Mesenteric fat pad (tissue), 1 donor: ENCODE results near the gene MTFMT. TPM values are rescaled to one million over a fixed set of nuclear protein-coding genes. Genes with fewer than 3 reads are reported as not detected.

Source experiments
- DNase-seq: peaks from one replicate; pipeline ENCODE4 v3.0.0-alpha.2; 2020; ENCODE audit warnings: low spot score
- total RNA-seq: library from RNA; stranded (reverse); fragmentation: NEBNext Ultra II Directional; extraction: Animal tissue kit (Norgen Biotek cat#: 25700); gene quantifications from one replicate; pipeline ENCODE4 v1.2.1, GENCODE V29; 2021
- donor health status: DM: yes; HTN: yes; CAD: no.

Gene MTFMT
- total RNA-seq, 1 donor from 2014 or later = 14.5 TPM

DNA sequence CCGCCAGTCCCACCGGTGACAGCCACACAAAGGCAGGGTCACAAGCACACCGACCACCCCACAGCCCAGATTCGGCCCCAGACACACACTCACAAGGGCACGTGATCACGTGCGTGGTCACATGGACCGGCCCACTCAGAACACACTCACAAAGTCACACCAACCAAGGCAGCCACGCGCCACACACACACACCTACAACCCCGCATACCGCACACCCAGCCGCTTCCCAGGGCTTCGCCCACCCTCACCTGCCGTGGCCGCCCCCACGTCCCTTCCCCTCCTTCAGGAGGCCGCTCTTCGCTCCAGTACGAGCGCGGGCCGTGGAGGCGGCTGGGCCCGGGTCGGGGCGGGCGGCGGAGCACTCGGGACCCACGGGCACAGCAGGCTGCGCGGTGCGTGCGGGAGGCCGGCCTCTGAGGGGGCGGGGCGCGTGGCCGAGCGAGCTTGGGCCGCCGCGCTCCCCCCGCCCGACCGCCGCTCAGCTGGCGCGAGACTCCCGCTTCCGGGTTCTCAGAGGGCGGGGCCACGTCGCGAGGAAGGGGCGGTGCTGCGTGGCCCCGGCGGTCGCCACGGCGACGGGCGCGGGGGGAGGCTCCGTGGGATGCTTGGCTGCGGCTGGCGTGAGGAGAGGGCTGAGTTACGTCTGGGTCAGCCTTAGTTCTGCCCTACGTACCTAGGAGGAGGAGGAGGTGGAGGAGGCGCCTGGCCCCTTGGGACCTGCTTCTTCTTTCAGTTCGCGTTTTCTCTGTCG is 39.8 kb downstream of the MTFMT start, which contains the start of gene SPG21:
Gene SPG21, minus strand, starts transcription at position 499 of the 752 bp plus-strand sequence. CDS start 6,345 bp downstream, outside the sequence.
- peak; percentile 97 for DNase-seq

DNA sequence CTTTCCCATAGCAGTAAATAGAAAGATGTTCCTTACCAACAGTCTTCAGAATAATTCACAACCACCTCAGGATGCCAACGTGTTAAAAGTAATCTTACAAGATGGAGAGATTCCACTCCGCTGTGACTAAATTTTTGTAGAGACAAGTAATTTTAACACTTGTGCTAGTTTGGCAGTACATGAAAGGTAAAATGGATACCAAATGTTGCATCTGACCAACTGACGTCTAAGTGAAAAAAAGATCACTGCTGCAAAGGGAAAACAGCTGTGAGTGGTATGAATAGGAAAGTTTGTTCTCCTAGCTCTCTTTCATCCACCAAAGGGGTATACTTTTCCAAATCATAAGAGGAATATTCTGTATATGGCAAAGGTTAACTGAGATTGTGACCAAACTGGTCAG is 42.3 kb downstream of the MTFMT start:
- no peak for DNase-seq

- no peak for DNase-seq
Measured at GRCh38 chr15:64985366-64986033, 43.9 kb downstream of the MTFMT start.

- DNase-seq = no peak
Measured at GRCh38 chr15:64982472-64982871, 47.0 kb downstream of the MTFMT start.

DNA sequence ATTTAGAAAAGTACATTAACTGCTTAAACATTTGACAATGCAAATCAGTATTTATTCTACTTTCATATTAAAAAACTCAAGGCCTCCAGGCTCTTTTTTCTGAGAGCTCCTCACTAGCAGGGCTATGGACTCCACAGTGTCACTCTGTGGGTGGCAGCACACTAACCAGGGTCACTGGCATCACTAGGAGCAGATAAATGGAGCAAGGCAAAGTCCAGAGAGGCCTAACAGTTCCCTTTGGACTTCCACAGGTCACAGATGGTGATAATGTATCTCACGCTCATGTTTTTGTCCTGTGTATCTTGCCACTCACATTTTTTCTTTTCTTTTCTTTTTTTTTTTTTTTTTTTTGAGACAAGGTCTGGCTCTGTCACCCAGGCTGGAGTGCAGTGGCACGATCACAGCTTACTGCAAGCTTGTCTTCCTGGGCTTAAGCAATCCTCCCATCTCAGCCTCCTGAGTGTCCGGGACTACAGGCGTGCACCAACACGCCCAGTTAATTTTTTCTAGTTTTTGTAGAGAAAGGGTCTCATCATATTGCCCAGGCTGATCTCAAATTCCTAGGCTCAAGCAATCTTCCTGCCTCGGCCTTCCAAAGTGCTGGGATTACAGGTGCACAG is 47.5 kb downstream of the MTFMT start:
- DNase-seq = no peak

GRCh38 chr15:64979252-64979710 is 50.2 kb downstream of the MTFMT start:
- DNase-seq = no peak

GRCh38 chr15:64975390-64975789 is 54.0 kb downstream of the MTFMT start:
- no peak for DNase-seq

DNA sequence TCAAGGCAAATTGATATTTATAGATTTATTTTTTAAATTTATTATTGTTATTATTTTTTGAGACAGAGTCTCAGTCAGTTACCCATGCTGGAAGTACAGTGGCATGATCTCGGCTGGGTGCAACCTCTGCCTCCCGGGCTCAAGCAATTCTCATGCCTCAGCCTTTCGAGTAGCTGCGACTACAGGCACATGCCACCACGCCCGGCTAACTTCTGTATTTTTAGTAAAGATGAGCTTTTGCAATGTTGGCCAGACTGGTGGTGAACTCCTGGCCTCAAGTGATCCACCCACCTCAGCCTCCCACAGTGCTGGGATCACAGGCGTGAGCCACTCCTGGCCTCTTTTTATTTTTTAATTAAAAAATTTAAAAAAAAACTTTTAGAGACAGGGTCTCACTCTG is 58.7 kb downstream of the MTFMT start:
- no peak for DNase-seq

DNA sequence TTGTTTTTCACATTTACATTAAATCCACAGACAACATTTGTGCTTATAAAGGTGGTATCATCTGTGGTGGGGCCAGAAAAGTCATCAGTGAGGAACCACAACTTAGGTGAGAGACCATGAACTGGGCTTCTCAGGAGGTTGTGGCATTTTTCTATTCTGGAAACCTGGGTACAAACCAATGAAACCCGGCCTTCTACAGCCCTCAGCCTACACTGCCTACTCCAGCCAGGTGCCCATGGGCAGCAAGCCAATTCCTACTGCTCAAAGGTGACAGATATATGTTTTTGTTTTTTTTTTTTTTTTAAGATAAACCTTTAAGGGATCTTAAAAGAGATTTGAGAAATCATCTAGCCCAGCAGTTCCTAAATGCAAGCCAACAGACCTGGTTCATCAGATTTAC is 60.0 kb downstream of the MTFMT start:
- no peak for DNase-seq

- no peak for DNase-seq
Measured at GRCh38 chr15:64961013-64961412, 68.4 kb downstream of the MTFMT start.

GRCh38 chr15:64960153-64960552 is 69.3 kb downstream of the MTFMT start:
- no peak for DNase-seq

DNA sequence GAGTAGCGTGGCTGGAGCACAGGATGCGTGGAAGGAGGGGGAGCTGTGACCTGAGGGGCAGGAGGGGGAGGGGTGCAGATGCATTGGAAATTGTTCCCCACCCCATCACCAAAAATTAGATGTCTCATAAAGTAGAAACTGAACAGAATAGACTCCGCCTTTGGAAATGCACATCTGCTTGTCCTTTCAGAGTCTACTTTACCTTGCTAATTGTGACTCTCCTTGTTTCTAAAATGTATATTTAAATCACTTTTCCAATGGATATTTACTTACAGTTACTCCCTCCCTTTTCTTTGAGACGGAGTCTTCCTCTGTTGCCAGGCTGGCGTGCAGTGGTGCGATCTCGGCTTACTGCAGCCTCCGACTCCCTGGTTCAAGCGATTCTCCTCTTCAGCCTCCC is 70.3 kb downstream of the MTFMT start:
- no peak for DNase-seq

- no peak for DNase-seq
Measured at GRCh38 chr15:64954395-64954794, 75.0 kb downstream of the MTFMT start.

DNA sequence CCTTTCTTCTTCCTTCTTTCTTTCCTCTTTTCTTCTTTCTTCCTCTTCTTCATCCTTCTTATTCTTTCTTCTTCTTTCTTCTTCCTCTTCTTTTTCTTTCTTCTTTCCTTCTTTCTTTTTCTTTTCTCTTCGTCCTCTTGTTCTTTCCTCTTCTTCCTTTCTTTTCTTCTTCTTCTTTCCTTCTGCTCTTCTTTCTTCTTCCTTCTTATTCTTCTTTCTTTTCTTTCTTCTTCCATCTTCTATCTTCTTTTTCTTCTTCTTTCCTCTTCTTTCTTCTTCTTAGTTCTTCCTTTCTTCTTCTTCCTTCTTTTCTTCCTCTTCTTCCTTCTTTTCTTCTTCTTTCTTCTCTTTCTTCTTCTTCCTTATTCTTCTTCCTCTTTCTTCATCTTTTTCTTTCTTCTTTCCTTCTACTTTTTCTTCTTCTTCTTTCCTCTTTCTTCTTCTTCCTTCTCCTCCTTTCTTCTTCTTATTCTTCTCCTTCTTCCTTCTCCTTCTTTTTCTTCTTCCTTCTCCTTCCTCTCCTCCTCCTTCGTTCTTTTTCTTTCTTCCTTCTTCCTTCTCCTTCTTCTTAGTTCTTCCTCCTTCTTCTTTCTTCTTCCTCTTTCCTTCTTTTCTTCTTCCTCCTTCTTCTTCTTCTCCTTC is 77.5 kb downstream of the MTFMT start:
- DNase-seq = no peak

Other genes with a start within 250 kb of the MTFMT start
- 1.6 TPM for gene PIF1, start 204.0 kb downstream of the MTFMT start, total RNA-seq
- gene PLEKHO2, start 187.7 kb downstream of the MTFMT start, total RNA-seq = 87.5 TPM
- gene ANKDD1A, start 117.7 kb downstream of the MTFMT start, total RNA-seq = 19.3 TPM
- 93.7 TPM for gene SPG21, start 39.7 kb downstream of the MTFMT start, total RNA-seq
- gene SLC51B, start 15.7 kb upstream of the MTFMT start, total RNA-seq = not detected
- 4.7 TPM for gene RASL12, start 38.4 kb upstream of the MTFMT start, total RNA-seq
- gene KBTBD13, start 47.1 kb upstream of the MTFMT start, total RNA-seq = not detected
- gene UBAP1L, start 85.6 kb upstream of the MTFMT start, total RNA-seq = 3.9 TPM
- gene PDCD7, start 104.2 kb upstream of the MTFMT start, total RNA-seq = 22.9 TPM
- 47.7 TPM for gene CLPX, start 155.7 kb upstream of the MTFMT start, total RNA-seq
- 27.3 TPM for gene CILP, start 181.8 kb upstream of the MTFMT start, total RNA-seq